Measurements from ENCODE around the gene QRICH1.
A peak's percentile ranks its signal among the peaks of the same experiment; 100 is the strongest.

The QRICH1 gene

GRCh38 chr3:49093853-49094767 lies at the start of gene QRICH1:
QRICH1 (minus strand) TSS chr3:49094071; CDS start chr3:49077017, 17,054 bp downstream.
- H3K9me3 ChIP-seq, result no peaks in the 10 kb centered on the region
- peak within 1 kb of the TSS; percentile 96 for H3K9ac ChIP-seq
- H3K4me2 ChIP-seq, result peak within 1 kb of the TSS; percentile 94
- H3K4me3 ChIP-seq, result peak within 1 kb of the TSS; percentile 78
- H3K27me3 ChIP-seq, result no peaks in the 10 kb centered on the region
- H3K4me1 ChIP-seq, result peaks cover 36% of the 10 kb centered on the region
- peaks cover 42% of the 10 kb centered on the region for H4K20me1 ChIP-seq
- TF ChIP-seq Cebpa-rat (IDR thresholded peaks at IDR 0.05), result no peak
- peak within 1 kb of the TSS; percentile 97 for H3K27ac ChIP-seq
- H3K36me3 ChIP-seq, result peaks cover 64% of the 10 kb centered on the region

DNA sequence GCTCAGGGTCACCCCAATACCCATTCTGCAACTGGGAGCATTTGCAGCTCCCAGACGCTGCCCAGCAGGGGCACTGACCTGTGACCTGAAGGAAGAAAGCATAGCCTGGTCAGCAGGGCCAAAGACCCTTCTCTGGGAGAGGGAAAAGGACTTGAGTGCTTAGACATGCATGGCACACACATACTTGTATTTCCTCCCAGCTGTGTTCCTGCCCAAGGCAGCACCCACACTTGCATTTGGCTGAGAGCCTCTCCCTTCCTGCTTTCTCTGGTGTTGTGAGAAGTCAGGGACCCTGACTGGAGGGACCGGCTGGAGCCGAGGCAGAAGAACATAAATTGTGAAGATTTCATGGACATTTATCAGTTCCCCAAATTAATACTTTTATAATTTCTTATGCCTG lies 46.2 kb upstream of the QRICH1 start:
- H3K4me3 ChIP-seq, result no peak overlapping the region
- H3K9ac ChIP-seq, result no peak overlapping the region
- no peak overlapping the region for H3K27ac ChIP-seq
- no peak for TF ChIP-seq Cebpa-rat (IDR thresholded peaks at IDR 0.05)
- peaks cover 31% of the 10 kb centered on the region for H3K9me3 ChIP-seq
- H3K36me3 ChIP-seq, result no peaks in the 10 kb centered on the region
- H4K20me1 ChIP-seq, result no peaks in the 10 kb centered on the region
- no peak overlapping the region for H3K4me2 ChIP-seq
- H3K27me3 ChIP-seq, result no peaks in the 10 kb centered on the region
- H3K4me1 ChIP-seq, result no peaks in the 10 kb centered on the region

- Histone ChIP-seq H3K27me3 (no peaks in the 10 kb centered on the region), H3K36me3 (no peaks in the 10 kb centered on the region), H3K4me3 (no peak overlapping the region), H4K20me1 (no peaks in the 10 kb centered on the region), H3K9me3 (no peaks in the 10 kb centered on the region), H3K4me1 (0 out of 2 replicates have a peak, but pooled peaks cover 3% of the 10 kb centered on the region), H3K27ac (no peak overlapping the region), H3K9ac (no peak overlapping the region), H3K4me2 (no peak overlapping the region)
- no peak for TF ChIP-seq Cebpa-rat (IDR thresholded peaks at IDR 0.05)
These were observed 41.6 kb upstream of the QRICH1 start for GRCh38 chr3:49135499-49135898.

DNA sequence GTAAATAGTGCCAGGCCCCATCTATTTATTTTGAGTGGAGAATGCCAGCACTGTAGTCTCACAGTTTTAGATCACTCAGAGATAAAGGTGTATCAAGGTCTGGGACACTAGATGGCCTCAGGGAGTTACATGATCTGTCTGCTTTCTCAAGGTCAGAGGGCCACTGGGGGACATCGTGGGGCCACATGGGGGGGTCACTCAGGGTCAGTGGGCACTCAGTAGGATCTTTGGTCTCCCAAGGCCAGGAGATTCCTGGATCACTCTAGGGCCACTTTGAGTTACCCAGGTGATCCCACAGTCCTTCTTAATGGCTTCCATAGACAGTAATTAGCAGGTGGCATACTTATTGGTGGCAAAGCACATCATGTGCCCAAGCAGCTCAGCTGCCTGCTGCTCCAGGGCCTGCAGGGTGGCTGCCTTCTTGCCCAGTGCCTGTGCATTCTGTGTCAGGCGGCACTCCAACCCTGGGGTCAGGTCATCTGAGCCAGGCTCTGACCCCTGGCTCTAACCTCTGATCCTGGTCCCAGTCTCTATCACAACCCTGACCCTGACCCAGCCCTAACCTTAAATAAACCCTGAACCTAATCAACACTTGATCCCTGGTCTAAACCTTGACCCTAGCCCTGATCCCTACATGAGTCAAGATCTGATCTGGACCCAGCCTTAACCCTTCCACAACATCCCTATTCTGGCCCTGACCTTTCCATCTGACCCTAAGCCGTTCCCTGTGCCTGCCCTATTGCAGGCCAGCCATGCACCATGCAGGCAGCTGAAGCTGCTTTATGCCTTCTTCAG lies 40.8 kb upstream of the QRICH1 start:
- Histone ChIP-seq H3K36me3 (no peaks in the 10 kb centered on the region), H3K9me3 (no peaks in the 10 kb centered on the region), H3K4me2 (no peak overlapping the region), H3K27ac (no peak overlapping the region), H3K9ac (no peak overlapping the region), H3K27me3 (no peaks in the 10 kb centered on the region), H3K4me3 (no peak overlapping the region), H4K20me1 (no peaks in the 10 kb centered on the region), H3K4me1 (0 out of 2 replicates have a peak, but pooled peaks cover 3% of the 10 kb centered on the region)
- TF ChIP-seq Cebpa-rat (IDR thresholded peaks at IDR 0.05), result no peak

GRCh38 chr3:49133226-49133951 lies 39.5 kb upstream of the QRICH1 start:
- no peaks in the 10 kb centered on the region for H3K27me3 ChIP-seq

DNA sequence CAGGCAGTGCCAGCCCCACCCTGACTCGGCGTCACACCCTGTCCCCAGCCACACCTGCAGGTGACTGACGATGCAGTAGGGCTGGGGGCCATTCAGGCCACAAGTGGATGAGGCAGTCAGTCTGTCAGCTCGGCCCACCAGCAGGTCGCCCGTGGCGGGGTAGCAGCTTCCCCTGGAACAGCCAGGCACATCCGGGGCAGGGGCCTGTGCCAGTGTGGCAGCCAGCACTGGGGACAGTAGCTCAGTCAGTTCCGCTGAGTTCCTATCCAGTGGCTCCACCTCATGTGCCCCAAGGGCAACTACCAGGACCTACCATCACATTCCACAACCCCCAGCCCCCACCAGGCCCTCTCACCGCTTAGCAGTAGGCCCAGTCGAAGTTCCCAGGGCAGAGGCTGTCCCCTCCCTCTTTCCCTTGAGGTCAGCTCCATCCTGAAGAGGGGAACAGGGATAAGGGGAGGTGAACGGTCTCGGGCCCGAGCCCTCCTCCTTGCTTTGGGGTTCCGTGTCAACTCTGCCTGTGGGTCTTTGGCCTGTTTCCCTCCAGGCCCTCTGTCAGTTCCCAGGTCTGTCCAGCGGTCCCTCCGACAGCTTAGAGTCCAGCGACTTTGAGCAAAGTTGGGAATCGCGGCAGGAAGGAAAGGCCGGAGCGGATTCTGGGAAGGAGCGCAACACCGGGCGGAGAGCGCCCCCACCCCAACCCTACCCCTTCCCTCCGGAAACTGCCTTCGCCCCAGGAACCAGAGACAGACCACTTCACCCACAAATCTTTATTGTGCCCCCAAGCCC lies 38.8 kb upstream of the QRICH1 start, which contains the start of gene LAMB2:
TSS of gene LAMB2 (minus strand) at position 614 of the 789 bp plus-strand sequence. CDS start at position 431, 183 bp downstream.
- H3K4me3 ChIP-seq, result no peak within 1 kb of the TSS
- H3K27ac ChIP-seq, result no peak within 1 kb of the TSS

More at GRCh38 chr3:49133226-49133951, 39.5 kb upstream of the QRICH1 start:
- no peak overlapping the region for H3K9ac ChIP-seq
- no peak overlapping the region for H3K27ac ChIP-seq
- H3K36me3 ChIP-seq, result no peaks in the 10 kb centered on the region
- H3K4me2 ChIP-seq, result peak overlapping the region; percentile 57
- no peaks in the 10 kb centered on the region for H3K9me3 ChIP-seq
- TF ChIP-seq Cebpa-rat (IDR thresholded peaks at IDR 0.05), result no peak
- H3K4me1 ChIP-seq, result peaks cover 11% of the 10 kb centered on the region; the same call in 1 of the 2 replicates
- no peak overlapping the region for H3K4me3 ChIP-seq
- no peaks in the 10 kb centered on the region for H4K20me1 ChIP-seq

DNA sequence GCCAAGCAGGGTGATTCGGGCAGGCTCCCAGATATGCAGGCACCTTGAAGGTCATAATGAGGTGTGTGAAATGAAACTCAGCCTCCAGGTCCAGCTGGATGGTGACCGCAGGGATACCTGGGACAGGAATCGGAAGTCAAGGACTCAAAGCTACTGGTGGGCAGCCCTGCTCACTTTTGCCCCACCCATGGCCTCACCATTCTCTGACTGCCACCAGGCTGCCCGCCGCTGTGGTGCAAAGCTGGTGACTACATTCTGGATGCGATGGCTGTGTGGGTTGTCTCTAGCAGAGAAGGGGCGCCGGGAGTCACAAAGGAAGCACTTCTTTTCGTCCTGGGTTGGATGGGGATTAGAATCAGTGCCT lies 38.2 kb upstream of the QRICH1 start:
- H3K9me3 ChIP-seq, result no peaks in the 10 kb centered on the region
- H3K4me2 ChIP-seq, result no peak overlapping the region
- H3K27ac ChIP-seq, result no peak overlapping the region
- no peaks in the 10 kb centered on the region for H3K36me3 ChIP-seq
- H3K9ac ChIP-seq, result no peak overlapping the region
- no peaks in the 10 kb centered on the region for H3K27me3 ChIP-seq
- H3K4me3 ChIP-seq, result no peak overlapping the region
- TF ChIP-seq Cebpa-rat (IDR thresholded peaks at IDR 0.05), result no peak
- H3K4me1 ChIP-seq, result peaks cover 11% of the 10 kb centered on the region; the same call in 1 of the 2 replicates
- no peaks in the 10 kb centered on the region for H4K20me1 ChIP-seq

More for the DNA sequence above, 38.8 kb upstream of the QRICH1 start, which contains the start of gene LAMB2:
- Histone ChIP-seq H3K9me3 (no peaks in the 10 kb centered on the region), H3K27me3 (no peaks in the 10 kb centered on the region), H3K4me2 (peak within 1 kb of the TSS; percentile 57), H4K20me1 (no peaks in the 10 kb centered on the region), H3K36me3 (no peaks in the 10 kb centered on the region), H3K4me1 (peaks cover 11% of the 10 kb centered on the region; the same call in 1 of the 2 replicates), H3K9ac (no peak within 1 kb of the TSS)
- no peak for TF ChIP-seq Cebpa-rat (IDR thresholded peaks at IDR 0.05)

DNA sequence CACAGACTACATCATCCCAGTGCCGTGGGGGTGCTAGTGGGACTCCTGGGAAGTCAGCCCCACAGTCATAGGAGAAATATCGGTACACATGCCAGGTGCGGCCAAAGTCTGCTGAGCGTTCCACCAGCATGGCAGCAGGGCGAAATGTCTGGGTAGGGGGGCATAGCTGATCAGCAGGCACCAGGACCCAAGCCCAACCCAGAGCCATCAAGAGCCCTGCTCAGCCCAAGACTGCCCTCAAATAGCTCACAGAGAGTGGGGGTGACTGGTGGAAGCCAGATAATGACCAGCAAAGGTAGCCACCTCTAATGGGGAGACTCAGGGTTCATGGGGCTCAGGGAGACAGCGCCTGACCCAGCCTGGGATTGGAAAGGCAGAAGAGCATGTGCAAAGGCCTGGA lies 37.7 kb upstream of the QRICH1 start:
- Histone ChIP-seq H3K4me3 (no peak overlapping the region), H3K36me3 (no peaks in the 10 kb centered on the region), H4K20me1 (no peaks in the 10 kb centered on the region), H3K9me3 (no peaks in the 10 kb centered on the region), H3K9ac (no peak overlapping the region), H3K4me1 (peaks cover 11% of the 10 kb centered on the region; the same call in 1 of the 2 replicates), H3K27me3 (no peaks in the 10 kb centered on the region), H3K4me2 (no peak overlapping the region), H3K27ac (no peak overlapping the region)
- TF ChIP-seq Cebpa-rat (IDR thresholded peaks at IDR 0.05), result no peak
